Stimulated activated CD4-positive, alpha-beta T cell treated with anti-CD3 and anti-CD28 coated beads, Interleukin-12 subunit alpha, Interleukin-12 subunit beta, amount 100 ng/mL, for 24 hours (primary cell): ENCODE results near the gene TEX48.

Experiments used
- DNase-seq, 2 experiments: peaks; one replicate each; pipeline ENCODE4 v3.0.0-alpha.2; 2020; ENCODE audit warnings: low read depth in 2 of 2

TEX48 gene

GRCh38 chr9:114681594-114682332 lies at the start of gene TEX48:
TEX48 (minus strand) TSS chr9:114682192; CDS start chr9:114671723, 10,469 bp downstream.
- DNase-seq: peak; percentile 65 to 78

GRCh38 chr9:114731701-114732100 lies 49.7 kb upstream of the TEX48 start:
- DNase-seq: no peak

GRCh38 chr9:114729706-114730105 lies 47.7 kb upstream of the TEX48 start:
- no peak for DNase-seq

GRCh38 chr9:114725930-114726329 lies 43.9 kb upstream of the TEX48 start:
- no peak for DNase-seq

- no peak for DNase-seq
Measured at GRCh38 chr9:114724744-114725143, 42.8 kb upstream of the TEX48 start.

- DNase-seq: no peak
Measured at GRCh38 chr9:114723931-114724330, 41.9 kb upstream of the TEX48 start.

- no peak for DNase-seq
Measured at GRCh38 chr9:114722937-114723620, 41.1 kb upstream of the TEX48 start.

GRCh38 chr9:114722081-114722621 lies 40.2 kb upstream of the TEX48 start:
- no peak for DNase-seq

- DNase-seq: no peak
Measured at GRCh38 chr9:114721491-114722079, 39.6 kb upstream of the TEX48 start.

GRCh38 chr9:114720086-114720676 lies 38.2 kb upstream of the TEX48 start:
- no peak for DNase-seq

GRCh38 chr9:114719290-114719689 lies 37.3 kb upstream of the TEX48 start:
- DNase-seq: no peak

- DNase-seq: peak; percentile 86 to 88
Measured at GRCh38 chr9:114718801-114719221, 36.8 kb upstream of the TEX48 start.

GRCh38 chr9:114717908-114718486 lies 36.0 kb upstream of the TEX48 start:
- DNase-seq: no peak

GRCh38 chr9:114709636-114710035 lies 27.6 kb upstream of the TEX48 start:
- no peak for DNase-seq

- no peak for DNase-seq
Measured at GRCh38 chr9:114706711-114707110, 24.7 kb upstream of the TEX48 start.

- DNase-seq: no peak
Measured at GRCh38 chr9:114701988-114702387, 20.0 kb upstream of the TEX48 start.

- no peak for DNase-seq
Measured at GRCh38 chr9:114697951-114698351, 16.0 kb upstream of the TEX48 start.

- peak in 1 of 2 experiments; percentile 69 for DNase-seq
Measured at GRCh38 chr9:114696814-114697544, 15.0 kb upstream of the TEX48 start.

GRCh38 chr9:114695948-114696347 lies 14.0 kb upstream of the TEX48 start:
- DNase-seq: no peak

GRCh38 chr9:114694719-114695269 lies 12.8 kb upstream of the TEX48 start:
- DNase-seq: no peak

GRCh38 chr9:114694146-114694545 lies 12.2 kb upstream of the TEX48 start:
- no peak for DNase-seq
